Effector memory CD8-positive, alpha-beta T cell (primary cell): ENCODE data around the gene UBE2G2.

Experiments used
- ATAC-seq: fragments of 150-1000 bp; cut with Tn5 transposase; replicated peaks from 2 replicates; pipeline ENCODE4 v1.10.0; 2021; ENCODE audit warnings: mild to moderate bottlenecking, moderate library complexity
- DNase-seq, 3 experiments: peaks; one replicate each; pipeline ENCODE4 v3.0.0; 2021
- H3K27ac Mint-ChIP-seq, 2 donors: one replicate each; pipeline ENCODE4 v1.8.0; 2022; ENCODE audit warnings: mild to moderate bottlenecking in 2 of 2, mixed read lengths in 2 of 2, moderate library complexity in 2 of 2
- H3K27me3 Mint-ChIP-seq, 2 donors: one replicate each; pipeline ENCODE4 v1.8.0; 2022; ENCODE audit warnings: mixed read lengths in 2 of 2
- H3K36me3 Mint-ChIP-seq: one replicate; pipeline ENCODE4 v1.8.0; 2022; ENCODE audit warnings: mild to moderate bottlenecking, moderate library complexity, mixed read lengths; ENCODE audit not compliant: insufficient read depth
- H3K4me1 Mint-ChIP-seq, 2 donors: one replicate each; pipeline ENCODE4 v1.8.0; 2022; ENCODE audit warnings: low read depth in 2 of 2, mixed read lengths in 2 of 2
- H3K4me3 Mint-ChIP-seq, 2 donors: one replicate each; pipeline ENCODE4 v1.8.0; 2022; ENCODE audit warnings: mild to moderate bottlenecking in 2 of 2, mixed read lengths in 2 of 2, moderate library complexity in 2 of 2
- H3K9me3 Mint-ChIP-seq, 2 donors: one replicate each; pipeline ENCODE4 v1.8.0; 2022; ENCODE audit warnings: mixed read lengths in 2 of 2
- total RNA-seq, 9 experiments: gene quantifications; one replicate each; lab custom pipeline; 2026; lab: John Stamatoyannopoulos, UW

The UBE2G2 gene, protein sequence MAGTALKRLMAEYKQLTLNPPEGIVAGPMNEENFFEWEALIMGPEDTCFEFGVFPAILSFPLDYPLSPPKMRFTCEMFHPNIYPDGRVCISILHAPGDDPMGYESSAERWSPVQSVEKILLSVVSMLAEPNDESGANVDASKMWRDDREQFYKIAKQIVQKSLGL
- 110 to 223 (median 179) reads per million in 9 experiments for total RNA-seq

DNA sequence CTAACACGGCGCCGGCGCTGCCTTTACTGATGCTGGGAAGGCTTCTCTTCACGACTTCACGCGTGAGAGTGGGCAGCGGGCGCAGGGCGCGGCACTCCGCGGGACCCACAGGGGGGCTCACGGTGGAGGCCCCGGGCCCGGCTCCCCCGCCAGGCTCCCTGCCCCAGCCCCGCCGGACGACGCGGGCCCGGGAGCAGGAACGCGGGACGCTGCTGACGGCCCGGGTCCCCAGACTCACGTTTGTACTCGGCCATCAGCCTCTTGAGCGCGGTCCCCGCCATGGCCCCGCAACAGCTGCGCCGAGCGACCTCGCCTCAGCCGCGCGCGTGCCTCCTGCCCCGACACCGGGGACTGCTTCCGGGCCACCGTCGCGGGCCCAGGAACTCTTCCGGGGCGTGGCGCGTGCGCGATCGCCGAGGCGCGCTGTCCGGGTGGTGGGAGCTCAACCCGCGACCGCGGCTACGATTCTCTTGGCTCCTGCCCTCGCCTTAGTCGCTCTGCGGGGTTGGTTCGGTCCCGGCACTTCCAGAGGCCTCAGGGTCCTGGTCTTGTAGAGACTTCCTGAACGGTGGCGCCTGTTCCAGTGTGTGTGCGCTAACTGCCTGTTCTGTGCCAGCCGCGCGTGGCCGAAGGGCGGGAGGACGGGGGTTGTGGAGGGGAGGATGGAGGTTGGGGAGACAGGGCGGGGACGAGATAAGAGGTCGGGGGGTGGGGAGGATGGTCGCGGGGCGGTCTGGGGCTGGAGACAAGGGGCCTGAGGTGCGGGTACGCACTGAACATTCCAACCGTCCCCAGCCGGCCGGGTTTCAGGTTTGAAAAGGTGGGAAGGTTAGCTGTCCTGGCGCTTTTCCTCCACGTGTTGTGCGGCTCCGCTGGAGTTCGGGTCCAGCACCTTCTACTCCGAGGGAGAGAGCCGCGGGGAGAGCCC lies at the start of gene UBE2G2:
UBE2G2 (minus strand) TSS at position 353 of the 928 bp plus-strand sequence; CDS start at position 281, 72 bp downstream.
- Mint-ChIP-seq H3K36me3 (peaks cover 44% of the 10 kb centered on the region), H3K27me3 (no peaks in the 10 kb centered on the region), H3K9me3 (no peaks in the 10 kb centered on the region), H3K27ac (peak within 1 kb of the TSS; percentile 77 to 85), H3K4me1 (peaks cover 29 to 38% of the 10 kb centered on the region in 2 donors), H3K4me3 (peak within 1 kb of the TSS; percentile 86 to 88)
- ATAC-seq (peak; percentile 95), DNase-seq (peak; percentile 83 to 88 (median 85))

DNA sequence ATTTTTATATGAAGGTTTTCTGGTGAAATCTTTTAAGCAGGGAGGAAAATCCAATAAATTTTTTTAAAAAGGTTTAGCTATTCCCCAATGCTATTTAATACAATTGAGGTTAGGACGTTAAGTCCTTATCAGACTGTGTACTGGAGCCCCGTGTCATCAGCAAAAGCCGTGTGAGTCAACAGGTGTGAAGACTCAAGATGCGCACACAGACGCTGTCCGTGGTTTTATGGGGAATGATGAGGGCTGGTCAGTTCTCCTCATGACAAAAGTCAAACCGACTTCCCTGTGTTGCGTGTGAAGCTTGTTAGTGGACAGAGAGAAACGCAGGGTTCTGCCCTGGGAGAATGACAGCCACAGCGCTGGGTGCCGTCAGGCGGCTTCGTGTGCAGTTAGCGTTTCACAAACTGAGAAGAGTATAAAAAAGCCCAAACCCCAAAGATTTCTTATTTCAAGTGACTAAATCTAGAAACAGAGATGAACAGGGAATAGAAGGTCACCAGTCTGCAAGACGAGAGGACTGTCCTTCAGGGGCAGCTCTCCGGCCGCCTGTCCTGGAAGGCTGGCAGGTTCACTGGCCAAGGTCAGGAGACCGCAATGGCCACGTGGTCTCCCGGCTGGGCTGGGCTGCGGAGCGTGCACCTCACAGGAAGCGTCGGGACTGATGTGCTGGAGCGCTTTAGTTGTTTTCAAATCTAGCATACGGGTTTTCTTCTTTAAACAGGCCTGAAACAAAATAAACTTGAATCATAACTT lies 49.5 kb upstream of the UBE2G2 start:
- DNase-seq (no peak), ATAC-seq (no peak)
- Mint-ChIP-seq H3K36me3 (peaks cover 80% of the 10 kb centered on the region), H3K4me1 (peaks cover 11 to 20% of the 10 kb centered on the region in 2 donors), H3K27ac (peak overlapping the region in 1 of 2 donors; percentile 13), H3K27me3 (no peaks in the 10 kb centered on the region), H3K4me3 (no peak overlapping the region), H3K9me3 (no peaks in the 10 kb centered on the region)

DNA sequence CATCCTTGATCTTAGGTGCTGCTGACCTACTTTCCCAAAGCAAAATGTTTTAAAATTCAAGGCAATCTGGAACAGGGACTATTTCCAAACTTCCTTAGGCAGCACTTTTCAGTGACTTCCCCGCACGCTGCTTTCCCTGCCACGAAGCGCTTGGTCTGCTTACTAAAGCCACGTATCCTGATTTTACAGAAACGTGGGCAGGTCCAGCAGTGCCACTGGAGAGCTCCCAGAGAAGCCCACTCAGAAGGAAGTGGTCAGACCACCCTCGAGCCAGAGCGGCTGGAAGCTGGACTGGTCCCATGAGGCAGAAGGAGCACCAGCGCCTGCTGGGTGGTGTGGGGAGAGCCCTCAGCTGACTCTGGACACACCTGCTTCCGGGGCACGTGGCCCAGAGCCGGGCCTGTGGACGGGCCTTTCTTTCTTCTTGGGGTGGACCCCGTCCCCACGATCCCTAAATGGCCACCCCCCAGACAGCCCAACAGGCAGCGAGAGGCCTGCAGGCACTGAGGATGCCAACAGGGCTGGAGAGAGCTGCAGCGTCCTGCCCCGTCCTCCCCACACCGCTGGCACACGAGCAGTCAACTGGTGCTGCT lies 48.7 kb upstream of the UBE2G2 start:
- Mint-ChIP-seq H3K36me3 (peaks cover 74% of the 10 kb centered on the region), H3K4me1 (peaks cover 11 to 21% of the 10 kb centered on the region in 2 donors), H3K9me3 (no peaks in the 10 kb centered on the region), H3K27ac (peak overlapping the region in 1 of 2 donors; percentile 13), H3K27me3 (no peaks in the 10 kb centered on the region), H3K4me3 (no peak overlapping the region)
- DNase-seq (no peak), ATAC-seq (no peak)

DNA sequence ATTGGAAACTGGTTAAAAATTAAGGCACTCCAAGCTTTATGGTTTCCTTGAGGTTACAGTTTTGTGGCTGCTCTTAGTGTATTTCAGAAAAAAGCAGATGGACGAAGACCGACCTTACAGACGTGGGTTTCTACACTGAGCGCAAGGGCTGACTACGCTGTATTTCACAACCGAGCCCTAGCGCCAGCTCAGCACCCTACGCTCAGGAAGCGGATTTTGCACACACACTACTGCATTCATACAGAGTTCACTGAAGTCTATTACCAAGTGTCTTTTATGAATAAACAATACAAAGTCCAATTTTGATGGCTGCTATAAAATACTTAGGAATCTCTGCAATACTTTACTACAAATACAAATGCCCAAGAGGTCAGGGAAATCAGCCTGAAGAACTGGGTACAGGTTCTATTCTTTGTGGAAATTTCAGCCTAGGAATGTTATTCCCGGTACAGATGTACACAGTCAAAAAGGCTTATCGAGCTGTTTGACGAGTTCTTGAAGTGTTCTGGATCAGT lies 48.1 kb upstream of the UBE2G2 start:
- H3K27me3 Mint-ChIP-seq = peaks cover 0 to under 1% of the 10 kb centered on the region in 2 donors
- H3K4me1 Mint-ChIP-seq = peaks cover 11 to 20% of the 10 kb centered on the region in 2 donors

DNA sequence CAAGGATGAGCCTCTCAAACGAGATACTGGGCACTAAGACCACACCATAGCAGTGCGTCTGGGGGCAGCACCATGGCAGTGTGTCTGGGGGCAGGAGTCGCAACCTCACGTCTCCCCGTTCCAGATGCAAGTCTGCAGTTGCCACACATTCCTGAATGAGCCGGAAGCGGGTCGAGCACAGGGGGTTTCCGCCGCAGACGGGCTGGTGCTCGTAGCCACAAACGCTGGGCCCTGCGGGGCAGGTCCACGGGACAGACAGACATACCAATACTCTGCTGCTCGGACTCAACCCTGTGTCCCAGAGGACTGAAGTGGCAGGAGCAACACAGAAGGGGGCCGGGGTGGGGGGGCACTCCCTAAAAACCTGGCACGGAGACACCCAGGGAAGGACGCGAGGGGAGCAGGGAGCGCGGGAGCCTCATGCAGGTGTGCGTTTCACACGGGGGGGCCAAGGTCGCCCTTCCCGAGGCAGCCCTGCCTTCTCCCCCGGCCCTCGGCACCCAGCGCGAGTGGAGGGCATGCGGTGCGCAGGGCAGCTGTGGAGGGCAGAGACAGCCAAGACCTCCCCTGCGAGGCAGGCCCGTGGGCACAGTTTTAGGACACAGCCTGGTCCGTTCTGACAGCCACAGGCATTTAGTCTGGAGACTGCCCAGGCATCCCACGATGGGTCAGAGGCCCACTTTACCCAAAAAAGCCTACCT lies 47.4 kb upstream of the UBE2G2 start:
- DNase-seq (no peak), ATAC-seq (no peak)
- Mint-ChIP-seq H3K27me3 (peaks cover 0 to 7% of the 10 kb centered on the region in 2 donors), H3K4me3 (no peak overlapping the region), H3K27ac (no peak overlapping the region), H3K36me3 (peaks cover 61% of the 10 kb centered on the region), H3K9me3 (no peaks in the 10 kb centered on the region), H3K4me1 (peaks cover 5 to 12% of the 10 kb centered on the region in 2 donors)

More for the DNA sequence above, 48.1 kb upstream of the UBE2G2 start:
- H3K36me3 Mint-ChIP-seq = peaks cover 68% of the 10 kb centered on the region
- DNase-seq (no peak), ATAC-seq (no peak)
- H3K27ac Mint-ChIP-seq = no peak overlapping the region
- no peaks in the 10 kb centered on the region for H3K9me3 Mint-ChIP-seq
- no peak overlapping the region for H3K4me3 Mint-ChIP-seq

DNA sequence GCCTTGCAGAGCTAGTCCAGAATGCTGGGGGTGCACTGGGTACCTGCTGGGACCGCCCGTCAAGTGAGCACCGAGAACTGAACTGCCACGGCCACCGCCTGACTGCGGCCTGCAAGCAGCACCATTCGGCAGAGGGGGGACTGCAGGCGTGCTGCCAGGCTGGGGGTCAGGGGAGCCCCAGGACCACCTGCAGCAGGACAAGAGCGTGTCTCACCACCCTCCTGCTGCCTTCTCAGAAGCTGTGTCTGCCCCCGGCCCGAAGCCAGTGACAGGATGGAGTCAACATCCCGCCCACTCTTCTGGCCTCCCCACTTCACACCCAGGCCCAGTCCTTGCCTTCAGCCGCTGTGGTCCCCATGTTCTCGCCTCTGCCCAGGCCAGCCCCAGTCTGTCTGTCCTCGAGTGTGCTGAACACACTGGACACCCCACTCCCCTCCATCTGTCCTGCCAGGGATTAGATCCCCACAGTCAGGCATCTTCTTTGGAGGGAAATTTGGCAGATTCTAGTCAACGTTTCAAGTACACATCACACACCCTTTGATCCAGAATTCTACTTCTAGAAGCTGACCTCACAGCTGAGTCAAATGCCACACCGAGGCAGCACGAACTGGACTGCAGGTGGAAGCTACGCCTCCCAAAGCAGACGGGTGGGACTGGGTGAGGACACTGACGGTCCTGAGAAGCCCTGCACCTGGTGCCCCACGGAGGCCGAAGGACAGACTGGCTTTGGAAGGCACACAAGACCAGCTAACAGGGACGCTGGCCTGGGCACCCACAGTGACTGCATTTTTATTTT lies 45.8 kb upstream of the UBE2G2 start:
- peaks cover 0 to 9% of the 10 kb centered on the region in 2 donors for H3K4me1 Mint-ChIP-seq
- H3K36me3 Mint-ChIP-seq = peaks cover 46% of the 10 kb centered on the region
- H3K27ac Mint-ChIP-seq = no peak overlapping the region
- H3K9me3 Mint-ChIP-seq = no peaks in the 10 kb centered on the region
- H3K27me3 Mint-ChIP-seq = peaks cover 0 to 17% of the 10 kb centered on the region in 2 donors
- ATAC-seq (no peak), DNase-seq (no peak)
- H3K4me3 Mint-ChIP-seq = no peak overlapping the region

DNA sequence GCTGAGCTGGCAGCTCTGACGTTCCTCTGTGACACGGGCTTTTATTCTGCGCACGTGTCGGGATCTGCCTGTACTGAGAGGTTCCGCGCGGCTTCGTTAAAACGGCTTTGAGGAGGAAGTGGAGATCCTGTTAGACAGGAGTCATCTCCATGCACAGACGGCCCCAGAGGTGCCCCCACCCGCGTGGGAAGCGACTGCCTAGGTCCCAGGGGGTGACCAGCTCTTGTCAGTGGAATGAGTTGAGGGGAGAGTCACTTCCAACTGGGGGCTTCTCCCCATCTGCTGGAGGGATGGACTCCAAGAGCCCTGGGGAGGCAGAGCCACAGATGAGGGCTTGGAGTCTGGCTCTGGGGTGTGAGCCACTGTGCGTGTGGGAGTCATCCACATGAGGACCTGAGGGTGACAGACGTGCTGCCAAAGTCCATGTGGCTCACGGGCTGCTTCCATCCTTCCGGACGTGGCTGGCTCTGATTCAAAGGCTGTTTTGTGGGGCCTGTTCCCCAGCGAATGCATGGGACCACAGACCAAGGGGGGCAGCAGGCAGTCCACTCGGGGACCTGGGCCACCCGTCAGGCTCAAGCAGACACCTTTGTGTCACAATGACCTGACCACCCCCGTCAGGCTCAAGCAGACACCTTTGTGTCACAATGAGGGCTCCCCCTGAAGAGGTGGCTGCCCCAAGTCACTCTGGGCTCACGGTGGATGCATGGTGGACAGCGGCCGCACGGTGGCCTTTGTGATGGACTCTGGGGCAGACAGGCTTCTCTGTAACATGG lies 45.1 kb upstream of the UBE2G2 start:
- Mint-ChIP-seq H3K4me3 (peak overlapping the region; percentile 58 to 66), H3K27ac (peak overlapping the region in 1 of 2 donors; percentile 55), H3K36me3 (peaks cover 43% of the 10 kb centered on the region), H3K4me1 (peaks cover 0 to 9% of the 10 kb centered on the region in 2 donors), H3K27me3 (peaks cover 0 to 25% of the 10 kb centered on the region in 2 donors), H3K9me3 (no peaks in the 10 kb centered on the region)
- DNase-seq (no peak), ATAC-seq (peak; percentile 40)

DNA sequence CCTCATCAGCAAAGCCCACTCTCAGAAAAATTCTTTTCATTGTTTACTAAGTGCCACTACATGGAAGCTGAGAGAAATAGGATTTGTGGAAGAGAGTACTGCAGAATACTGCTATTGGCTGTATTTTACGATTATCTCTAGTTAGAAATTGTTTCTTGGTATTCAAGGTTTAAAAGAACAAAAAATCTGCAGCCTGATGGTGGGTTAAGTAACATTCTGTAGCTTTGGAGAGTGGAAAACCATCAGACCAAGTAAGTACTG lies 44.5 kb upstream of the UBE2G2 start:
- peaks cover 0 to 31% of the 10 kb centered on the region in 2 donors for H3K27me3 Mint-ChIP-seq
- H3K27ac Mint-ChIP-seq = peak overlapping the region in 1 of 2 donors; percentile 55
- H3K36me3 Mint-ChIP-seq = peaks cover 38% of the 10 kb centered on the region
- peak overlapping the region; percentile 58 to 66 for H3K4me3 Mint-ChIP-seq
- H3K4me1 Mint-ChIP-seq = peaks cover 0 to 9% of the 10 kb centered on the region in 2 donors
- no peak for DNase-seq
- no peak for ATAC-seq
- no peaks in the 10 kb centered on the region for H3K9me3 Mint-ChIP-seq

DNA sequence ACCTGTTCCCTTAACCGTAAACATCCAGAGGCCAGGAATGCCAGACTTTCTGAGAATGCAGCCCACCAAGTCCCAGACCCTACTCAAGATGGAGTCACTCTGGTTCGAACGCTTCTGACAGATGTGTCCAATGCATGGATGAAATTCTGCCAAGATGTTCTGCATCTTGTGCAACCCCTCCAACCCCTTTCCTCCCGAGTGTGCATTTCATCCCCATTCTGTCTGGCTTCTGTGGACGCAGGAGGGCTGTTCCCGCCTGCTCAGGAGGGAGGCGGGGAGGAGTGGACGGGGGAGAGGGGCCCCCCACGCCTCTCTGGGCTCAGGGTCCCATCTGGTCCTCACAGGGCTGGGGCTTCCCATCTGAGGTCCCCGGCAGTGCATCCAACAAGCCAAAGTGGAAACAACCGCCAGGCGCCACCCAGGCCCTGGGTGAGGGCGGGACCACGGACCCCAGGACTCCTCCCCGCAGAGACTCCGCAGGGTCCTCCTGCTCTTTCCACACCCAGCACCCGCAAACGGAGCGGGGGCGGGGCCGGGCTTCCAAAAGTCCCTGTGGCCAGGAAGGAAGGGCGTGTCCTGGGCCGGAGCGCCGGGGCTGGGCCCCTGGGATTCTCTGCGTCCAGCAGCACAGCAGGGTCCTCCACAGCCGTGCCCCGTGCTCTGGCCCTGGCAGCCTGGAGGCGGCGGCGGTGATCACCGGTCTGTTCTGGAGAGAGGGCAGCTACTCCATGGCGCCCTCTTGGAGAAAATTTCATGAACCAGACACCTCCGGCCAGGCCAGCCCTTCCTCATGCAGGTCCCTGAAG lies 44.0 kb upstream of the UBE2G2 start:
- H3K27me3 Mint-ChIP-seq = peaks cover 0 to 36% of the 10 kb centered on the region in 2 donors
- peaks cover 33% of the 10 kb centered on the region for H3K36me3 Mint-ChIP-seq
- no peaks in the 10 kb centered on the region for H3K9me3 Mint-ChIP-seq
- ATAC-seq (peak; percentile 79), DNase-seq (peak; percentile 21 to 27 (median 26))
- peak overlapping the region; percentile 58 to 66 for H3K4me3 Mint-ChIP-seq
- H3K4me1 Mint-ChIP-seq = peaks cover 0 to 9% of the 10 kb centered on the region in 2 donors
- peak overlapping the region in 1 of 2 donors; percentile 55 for H3K27ac Mint-ChIP-seq

DNA sequence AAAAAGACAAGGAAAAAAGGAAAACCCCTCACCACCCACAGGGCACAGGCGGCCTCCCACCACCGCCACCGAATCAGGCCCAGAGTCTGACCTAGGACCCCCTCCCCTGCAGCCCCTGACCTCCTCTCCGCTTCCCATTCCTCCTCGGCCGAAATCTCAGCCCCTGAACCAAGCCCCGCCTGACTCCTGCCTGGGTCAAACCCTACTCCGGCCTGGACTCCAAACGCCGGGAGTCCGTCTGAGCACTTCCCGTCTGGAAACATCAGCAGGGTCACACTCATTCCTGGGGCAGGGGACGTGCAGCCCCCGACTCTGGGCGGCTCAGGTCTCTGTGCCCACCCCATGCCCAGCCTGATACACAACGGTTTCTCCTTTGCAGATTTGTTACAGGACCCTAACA lies 42.6 kb upstream of the UBE2G2 start:
- peaks cover 22% of the 10 kb centered on the region for H3K36me3 Mint-ChIP-seq
- no peak overlapping the region for H3K27ac Mint-ChIP-seq
- no peak for ATAC-seq
- H3K9me3 Mint-ChIP-seq = no peaks in the 10 kb centered on the region
- no peak for DNase-seq
- H3K4me3 Mint-ChIP-seq = peak overlapping the region in 1 of 2 donors; percentile 51
- peaks cover 0 to 9% of the 10 kb centered on the region in 2 donors for H3K4me1 Mint-ChIP-seq
- peaks cover 0 to 47% of the 10 kb centered on the region in 2 donors for H3K27me3 Mint-ChIP-seq
